GM19023 (cell line): Measurements from ENCODE around the gene REV3L.
"Not testable (repeated sequence)": the region's sequence is repeated elsewhere in the genome, so short reads cannot be mapped to it uniquely, and the experiment has no call there.

Source experiments
- ATAC-seq: cut with Tn5 transposase; IDR thresholded peaks from one replicate; pipeline ENCODE4 v1.9.1; 2021; ENCODE audit warnings: mild to moderate bottlenecking, moderate library complexity; ENCODE audit not compliant: unreplicated experiment

The REV3L gene

GRCh38 chr6:111499269-111499793, 16.3 kb upstream of the REV3L start:
- ATAC-seq, result no peak

- no peak for ATAC-seq
Measured at GRCh38 chr6:111494951-111495635, 12.1 kb upstream of the REV3L start.

- ATAC-seq, result no peak
Measured at GRCh38 chr6:111492499-111492898, 9.5 kb upstream of the REV3L start.

- no peak for ATAC-seq
Measured at GRCh38 chr6:111490067-111490466, 7.0 kb upstream of the REV3L start.

- ATAC-seq, result no peak
Measured at GRCh38 chr6:111487661-111488060, 4.6 kb upstream of the REV3L start.

GRCh38 chr6:111486921-111487320, 3.9 kb upstream of the REV3L start:
- no peak for ATAC-seq

- ATAC-seq, result no peak
Measured at GRCh38 chr6:111486475-111486874, 3.5 kb upstream of the REV3L start.

- no peak for ATAC-seq
Measured at GRCh38 chr6:111485342-111485741, 2.3 kb upstream of the REV3L start.

GRCh38 chr6:111484633-111484930, 1.6 kb upstream of the REV3L start:
- no peak for ATAC-seq

- peak; percentile 51 for ATAC-seq
Measured at GRCh38 chr6:111483736-111484632, 966 bp upstream of the REV3L start.

GRCh38 chr6:111482188-111482958, 645 bp downstream of the REV3L start:
- ATAC-seq, result peak; percentile 29

- no peak for ATAC-seq
Measured at GRCh38 chr6:111481836-111482187, 1.2 kb downstream of the REV3L start.

- ATAC-seq, result no peak
Measured at GRCh38 chr6:111480988-111481822, 1.8 kb downstream of the REV3L start.

- no peak for ATAC-seq
Measured at GRCh38 chr6:111478749-111479148, 4.3 kb downstream of the REV3L start.

- no peak for ATAC-seq
Measured at GRCh38 chr6:111478064-111478476, 4.9 kb downstream of the REV3L start.

- no peak for ATAC-seq
Measured at GRCh38 chr6:111477481-111477938, 5.5 kb downstream of the REV3L start.

GRCh38 chr6:111476061-111476460, 7.0 kb downstream of the REV3L start:
- not testable (repeated sequence) for ATAC-seq

GRCh38 chr6:111474771-111475170, 8.2 kb downstream of the REV3L start:
- ATAC-seq, result no peak

GRCh38 chr6:111474106-111474505, 8.9 kb downstream of the REV3L start:
- ATAC-seq, result no peak

GRCh38 chr6:111472933-111473435, 10.0 kb downstream of the REV3L start:
- ATAC-seq, result no peak
